OCI-LY7 (cell line): ENCODE data around the gene GJB5. TPM values are rescaled to one million over a fixed set of nuclear protein-coding genes. Genes with fewer than 3 reads are reported as not detected.
"Not testable (repeated sequence)": the region's sequence is repeated elsewhere in the genome, so short reads cannot be mapped to it uniquely, and the experiment has no call there.

Source experiments
- BruUV-seq: library from RNA; stranded (reverse); fragments of 400-500 nt; replicated peaks from 2 replicates; lab custom pipeline; 2021; lab: Mats Ljungman, UMichigan
- CTCF ChIA-PET: fragments of 300-600 bp; sonication (Branson Sonifier 250); formaldehyde crosslinking; loops from one replicate; lab custom pipeline; 2022; ENCODE audit warnings: antibody characterized with exemption; ENCODE audit not compliant: unreplicated experiment; lab: Charles Lee
- POLR2A ChIA-PET: fragments of 300-600 bp; sonication (Branson Sonifier 250); formaldehyde crosslinking; loops from one replicate; lab custom pipeline; 2022; ENCODE audit warnings: antibody characterized with exemption; lab: Charles Lee
- DNase-seq: peaks from one replicate; pipeline ENCODE4 v3.0.0-alpha.2; 2015; ENCODE audit warnings: low spot score
- H2AFZ ChIP-seq: fragments of 200-600 bp; sonication (generic), shearing (Covaris generic); 2 replicates; pipeline ENCODE4 v1.6.1; 2014; ENCODE audit warnings: mild to moderate bottlenecking, antibody characterized with exemption, low read length, moderate library complexity
- H3K27ac ChIP-seq: fragments of 200-600 bp; sonication (generic); 2 replicates; pipeline ENCODE4 v1.5.1; 2014; ENCODE audit warnings: mixed run types, low read depth, mild to moderate bottlenecking, moderate library complexity, low read length, inconsistent platforms; ENCODE audit not compliant: poor library complexity, severe bottlenecking
- H3K36me3 ChIP-seq: fragments of 200-600 bp; sonication (generic); 2 replicates; pipeline ENCODE4 v1.6.1; 2014; ENCODE audit warnings: mild to moderate bottlenecking, antibody characterized with exemption, low read length, moderate library complexity, mixed read lengths; ENCODE audit not compliant: insufficient read depth
- H3K4me1 ChIP-seq: fragments of 200-600 bp; sonication (generic); 2 replicates; pipeline ENCODE4 v1.5.1; 2014; ENCODE audit warnings: mild to moderate bottlenecking, low read length; ENCODE audit not compliant: insufficient read depth, poor library complexity, severe bottlenecking
- H3K4me2 ChIP-seq: fragments of 200-600 bp; sonication (generic); 2 replicates; pipeline ENCODE4 v1.6.1; 2014; ENCODE audit warnings: mild to moderate bottlenecking, low read length
- H3K4me3 ChIP-seq: fragments of 200-600 bp; sonication (generic); 2 replicates; pipeline ENCODE4 v1.5.1; 2014; ENCODE audit warnings: mild to moderate bottlenecking, low read depth, low read length; ENCODE audit not compliant: poor library complexity, severe bottlenecking
- H3K79me2 ChIP-seq: fragments of 200-600 bp; sonication (generic); 2 replicates; pipeline ENCODE4 v1.6.1; 2016; ENCODE audit warnings: low read depth, mild to moderate bottlenecking, low read length, moderate library complexity, mixed read lengths; ENCODE audit not compliant: insufficient read depth
- H3K9me2 ChIP-seq: fragments of 200-600 bp; sonication (generic); 2 replicates; pipeline ENCODE4 v1.6.1; 2016; ENCODE audit warnings: mild to moderate bottlenecking, low read length, mixed read lengths; ENCODE audit not compliant: insufficient read depth
- H3K9me3 ChIP-seq: fragments of 200-600 bp; sonication (generic); 2 replicates; pipeline ENCODE4 v1.6.1; 2014; ENCODE audit warnings: mild to moderate bottlenecking, mixed run types, low read length, mixed read lengths
- H4K20me1 ChIP-seq: fragments of 200-600 bp; sonication (generic); 2 replicates; pipeline ENCODE4 v1.6.1; 2014; ENCODE audit warnings: mild to moderate bottlenecking, antibody characterized with exemption, low read length, moderate library complexity, mixed read lengths; ENCODE audit not compliant: insufficient read depth
- CTCF ChIP-seq: fragments of 200-600 bp; sonication (generic); conservative IDR thresholded peaks from 2 replicates; pipeline ENCODE4 v1.5.1; 2014; ENCODE audit warnings: mild to moderate bottlenecking, antibody characterized with exemption, low read length, moderate library complexity, mixed read lengths
- EZH2phosphoT487 ChIP-seq: fragments of 200-600 bp; sonication (generic); IDR thresholded peaks from 2 replicates; pipeline ENCODE4 v1.6.1; 2018; ENCODE audit warnings: low read depth, borderline replicate concordance, mild to moderate bottlenecking, mixed run types, antibody characterized with exemption, low read length, moderate library complexity, mixed read lengths
- intact Hi-C: fragments of 100-400 bp; cut with micrococcal nuclease; formaldehyde crosslinking; loops from one replicate; pipeline ENCODE4 v1.10.0; 2022; ENCODE audit not compliant: unreplicated experiment
- total RNA-seq, 2 experiments: library from RNA; depleted of rRNA in 1 of 2; stranded (reverse); fragments of >200 nt in 1 of 2; shearing (Covaris generic) in 1 of 2; gene quantifications; 2 replicates each; pipeline ENCODE4 v1.2.3, GENCODE V29; 2014 to 2022

The GJB5 gene
- total RNA-seq, 2 experiments from 2014 or later, result not detected

GRCh38 chr1:34736692-34737091, 18.2 kb upstream of the GJB5 start:
- DNase-seq, result no peak
- H3K4me1 ChIP-seq, result no peaks in the 10 kb centered on the region
- ChIA-PET CTCF (no interaction called here), POLR2A (interaction anchor here (0.8 kb wide), 1 partner anchor 15 kb away, joined by 3 read pairs; no protein-coding TSS in a partner anchor)
- H3K36me3 ChIP-seq, result no peaks in the 10 kb centered on the region
- no peak overlapping the region for H3K4me2 ChIP-seq
- no peaks in the 10 kb centered on the region for H3K79me2 ChIP-seq
- no peaks in the 10 kb centered on the region for H3K9me3 ChIP-seq
- no peaks in the 10 kb centered on the region for H3K9me2 ChIP-seq
- H2AFZ ChIP-seq, result no peak overlapping the region
- H4K20me1 ChIP-seq, result no peaks in the 10 kb centered on the region
- intact Hi-C loops, result no loop called here
- no peak for TF ChIP-seq EZH2phosphoT487
- H3K4me3 ChIP-seq, result no peak overlapping the region
- BruUV-seq, result no TSS peak
- H3K27ac ChIP-seq, result no peak overlapping the region

- CTCF ChIA-PET, H3K9me3 ChIP-seq: not testable (repeated sequence)
Measured at GRCh38 chr1:34737236-34737635, 17.6 kb upstream of the GJB5 start.

GRCh38 chr1:34739613-34740012, 15.2 kb upstream of the GJB5 start:
- H3K4me2 ChIP-seq, result no peak overlapping the region
- no peaks in the 10 kb centered on the region for H3K36me3 ChIP-seq
- no TSS peak for BruUV-seq
- TF ChIP-seq CTCF, result no peak
- no peak for TF ChIP-seq EZH2phosphoT487
- ChIA-PET POLR2A (no interaction called here), CTCF (no interaction called here)
- intact Hi-C loops, result loop anchor here (5.0 to 10.0 kb wide), 2 partner anchors 625 to 1107 kb away; no protein-coding TSS in a partner anchor
- no peaks in the 10 kb centered on the region for H3K79me2 ChIP-seq
- no peak overlapping the region for H3K27ac ChIP-seq
- no peak overlapping the region for H2AFZ ChIP-seq
- H3K9me2 ChIP-seq, result no peaks in the 10 kb centered on the region
- H3K4me3 ChIP-seq, result no peak overlapping the region
- H3K4me1 ChIP-seq, result no peaks in the 10 kb centered on the region
- H4K20me1 ChIP-seq, result no peaks in the 10 kb centered on the region
- no peaks in the 10 kb centered on the region for H3K9me3 ChIP-seq
- no peak for DNase-seq

More at GRCh38 chr1:34737236-34737635, 17.6 kb upstream of the GJB5 start:
- DNase-seq, H3K9me2 ChIP-seq, H3K4me3 ChIP-seq, H3K79me2 ChIP-seq, BruUV-seq, H3K27ac ChIP-seq, H3K4me2 ChIP-seq, H3K36me3 ChIP-seq, intact Hi-C loops, H4K20me1 ChIP-seq, H3K4me1 ChIP-seq, H2AFZ ChIP-seq: not testable (repeated sequence)
- POLR2A ChIA-PET, result interaction anchor here (0.6 to 0.8 kb wide), 2 partner anchors 16 to 150 kb away, joined by 3 read pairs; no protein-coding TSS in a partner anchor
